MM.1S (cell line): ENCODE measurements around the gene BTN2A1.

ENCODE experiments used
- DNase-seq: peaks from one replicate; pipeline ENCODE4 v3.0.0-alpha.2; 2015
- H2AFZ ChIP-seq: fragments of 300-600 bp; sonication (generic); 2 replicates; pipeline ENCODE4 v1.6.0; 2016; ENCODE audit warnings: antibody characterized with exemption, low read length
- H3F3A ChIP-seq: fragments of 300-600 bp; sonication (generic); 2 replicates; pipeline ENCODE4 v1.6.1; 2016; ENCODE audit warnings: mild to moderate bottlenecking, antibody characterized with exemption, low read length, moderate library complexity, mixed read lengths; ENCODE audit not compliant: insufficient read depth
- H3K27ac ChIP-seq: fragments of 300-600 bp; sonication (generic); 2 replicates; pipeline ENCODE4 v1.5.1; 2016; ENCODE audit warnings: mild to moderate bottlenecking, low read length
- H3K27me3 ChIP-seq: fragments of 300-600 bp; sonication (generic); replicated peaks from 2 replicates; pipeline ENCODE4 v1.6.0; 2016; ENCODE audit warnings: low read length; ENCODE audit not compliant: insufficient read depth
- H3K36me3 ChIP-seq: fragments of 300-600 bp; sonication (generic); replicated peaks from 2 replicates; pipeline ENCODE4 v1.6.1; 2016; ENCODE audit warnings: mild to moderate bottlenecking, low read length, mixed read lengths; ENCODE audit not compliant: insufficient read depth
- H3K4me1 ChIP-seq: fragments of 300-600 bp; sonication (generic); 2 replicates; pipeline ENCODE4 v1.6.1; 2016; ENCODE audit warnings: low read length, mixed read lengths
- H3K4me2 ChIP-seq: fragments of 300-600 bp; sonication (generic); 2 replicates; pipeline ENCODE4 v1.6.0; 2016; ENCODE audit warnings: low read depth, low read length
- H3K4me3 ChIP-seq: fragments of 300-600 bp; sonication (generic); 2 replicates; pipeline ENCODE4 v1.5.1; 2016; ENCODE audit warnings: low read length, mixed read lengths
- H3K79me2 ChIP-seq: fragments of 300-600 bp; sonication (generic); 2 replicates; pipeline ENCODE4 v1.6.1; 2016; ENCODE audit warnings: mixed run types, low read length, mixed read lengths
- H3K9ac ChIP-seq: fragments of 300-600 bp; sonication (generic); 2 replicates; pipeline ENCODE4 v1.6.1; 2016; ENCODE audit warnings: low read length, mixed read lengths
- H3K9me2 ChIP-seq: fragments of 300-600 bp; sonication (generic); replicated peaks from 2 replicates; pipeline ENCODE4 v1.6.1; 2016; ENCODE audit warnings: mild to moderate bottlenecking, low read length, mixed read lengths; ENCODE audit not compliant: insufficient read depth
- H3K9me3 ChIP-seq: fragments of 300-600 bp; sonication (generic); replicated peaks from 2 replicates; pipeline ENCODE4 v1.6.1; 2016; ENCODE audit warnings: mild to moderate bottlenecking, low read length, mixed read lengths; ENCODE audit not compliant: insufficient read depth
- H4K20me1 ChIP-seq: fragments of 300-600 bp; sonication (generic); 2 replicates; pipeline ENCODE4 v1.6.1; 2016; ENCODE audit warnings: mild to moderate bottlenecking, low read length, moderate library complexity, mixed read lengths; ENCODE audit not compliant: insufficient read depth
- CTCF ChIP-seq: fragments of 300-600 bp; sonication (generic); IDR thresholded peaks from 2 replicates; pipeline ENCODE4 v1.5.1; 2016; ENCODE audit warnings: antibody characterized with exemption, low read length, mixed read lengths
- EZH2 ChIP-seq: fragments of 300-600 bp; sonication (generic); optimal IDR thresholded peaks from 2 replicates; pipeline ENCODE3; 2017; ENCODE audit warnings: low read depth, mild to moderate bottlenecking, antibody characterized with exemption, low read length, mixed read lengths
- EZH2phosphoT487 ChIP-seq: fragments of 300-600 bp; sonication (generic); IDR thresholded peaks from 2 replicates; pipeline ENCODE4 v1.6.1; 2018; ENCODE audit warnings: antibody characterized with exemption, low read length

Gene BTN2A1

GRCh38 chr6:26495281-26495680 is 37.5 kb downstream of the BTN2A1 start:
- Histone ChIP-seq H4K20me1 (no peaks in the 10 kb centered on the region), H3K36me3 (no peaks in the 10 kb centered on the region), H3K27me3 (no peaks in the 10 kb centered on the region), H3K4me1 (peaks cover 23% of the 10 kb centered on the region), H3K79me2 (no peaks in the 10 kb centered on the region), H3K4me2 (no peak overlapping the region), H3K9me3 (no peaks in the 10 kb centered on the region), H2AFZ (no peak overlapping the region), H3K4me3 (no peak overlapping the region), H3K9me2 (no peaks in the 10 kb centered on the region), H3F3A (no peaks in the 10 kb centered on the region), H3K27ac (no peak overlapping the region), H3K9ac (no peak overlapping the region)
- no peak for DNase-seq
- no peak for TF ChIP-seq EZH2
- no peak for TF ChIP-seq EZH2phosphoT487
- no peak for TF ChIP-seq CTCF

- Histone ChIP-seq H2AFZ (no peak overlapping the region), H3K9ac (no peak overlapping the region), H3K27me3 (no peaks in the 10 kb centered on the region), H3K9me2 (no peaks in the 10 kb centered on the region), H3K9me3 (no peaks in the 10 kb centered on the region), H3K79me2 (no peaks in the 10 kb centered on the region), H3K27ac (no peak overlapping the region; the same call in 1 of the 2 replicates), H3K4me2 (no peak overlapping the region), H4K20me1 (no peaks in the 10 kb centered on the region), H3F3A (no peaks in the 10 kb centered on the region), H3K36me3 (no peaks in the 10 kb centered on the region), H3K4me1 (peaks cover 22% of the 10 kb centered on the region), H3K4me3 (no peak overlapping the region)
- no peak for DNase-seq
- TF ChIP-seq EZH2 = no peak
Measured at GRCh38 chr6:26497610-26498009, 39.9 kb downstream of the BTN2A1 start.

GRCh38 chr6:26500102-26500501 is 42.3 kb downstream of the BTN2A1 start, which contains the start of gene BTN1A1:
Gene BTN1A1, plus strand, starts transcription at chr6:26500303. Its CDS starts 984 bp downstream, at chr6:26501287.
- Histone ChIP-seq H4K20me1 (no peaks in the 10 kb centered on the region), H3K4me3 (no peak within 1 kb of the TSS), H3K9me2 (no peaks in the 10 kb centered on the region), H3K9me3 (no peaks in the 10 kb centered on the region), H3K4me1 (peaks cover 7% of the 10 kb centered on the region), H3K27me3 (no peaks in the 10 kb centered on the region), H3K79me2 (no peaks in the 10 kb centered on the region), H2AFZ (no peak within 1 kb of the TSS), H3K9ac (no peak within 1 kb of the TSS), H3K4me2 (no peak within 1 kb of the TSS), H3K27ac (no peak within 1 kb of the TSS), H3F3A (no peaks in the 10 kb centered on the region), H3K36me3 (no peaks in the 10 kb centered on the region)
- TF ChIP-seq CTCF = no peak
- TF ChIP-seq EZH2phosphoT487 = no peak
- no peak for TF ChIP-seq EZH2
- no peak for DNase-seq

GRCh38 chr6:26501482-26501986 is 43.8 kb downstream of the BTN2A1 start:
- TF ChIP-seq EZH2phosphoT487 (no peak), EZH2 (no peak), CTCF (no peak)
- H3K9me3 ChIP-seq = no peaks in the 10 kb centered on the region
- H3K4me3 ChIP-seq = 0 out of 2 replicates have a peak overlapping the region, but pooled peaks have one; percentile 10
- H3K27ac ChIP-seq = no peak overlapping the region
- peaks cover 7% of the 10 kb centered on the region for H3K4me1 ChIP-seq
- H2AFZ ChIP-seq = peak overlapping the region; percentile 27; the same call in 1 of the 2 replicates
- H3K36me3 ChIP-seq = no peaks in the 10 kb centered on the region
- H3K9me2 ChIP-seq = no peaks in the 10 kb centered on the region
- H4K20me1 ChIP-seq = no peaks in the 10 kb centered on the region
- H3K4me2 ChIP-seq = peak overlapping the region; percentile 12; the same call in 1 of the 2 replicates
- no peak for DNase-seq
- H3K27me3 ChIP-seq = no peaks in the 10 kb centered on the region
- no peaks in the 10 kb centered on the region for H3K79me2 ChIP-seq
- H3K9ac ChIP-seq = no peak overlapping the region
- H3F3A ChIP-seq = no peaks in the 10 kb centered on the region
